H9 (cell line): Measurements from ENCODE around the gene PPARD. TPM values are rescaled to one million over a fixed set of nuclear protein-coding genes. Genes with fewer than 3 reads are reported as not detected.
A peak's percentile ranks its signal among the peaks of the same experiment; 100 is the strongest.

Source experiments
- DNase-seq: peaks from one replicate; pipeline ENCODE4 v3.0.0-alpha.2; 2017
- H2AFZ ChIP-seq: one replicate; pipeline ENCODE4 v1.6.1; 2013; ENCODE audit warnings: mild to moderate bottlenecking, low read length, control low read depth, moderate library complexity
- H2AK5ac ChIP-seq: 2 replicates; pipeline ENCODE4 v1.6.1; 2013; ENCODE audit warnings: low read length, control low read depth, mixed read lengths; ENCODE audit not compliant: insufficient read length
- H2BK120ac ChIP-seq: one replicate; pipeline ENCODE4 v1.6.1; 2013; ENCODE audit warnings: low read depth, mild to moderate bottlenecking, low read length, control low read depth, inconsistent platforms; ENCODE audit not compliant: poor library complexity, severe bottlenecking
- H2BK12ac ChIP-seq: 2 replicates; pipeline ENCODE4 v1.6.1; 2013; ENCODE audit warnings: low read length, control low read depth, mixed read lengths, low read depth; ENCODE audit not compliant: insufficient read length
- H2BK15ac ChIP-seq: 2 replicates; pipeline ENCODE4 v1.6.1; 2013; ENCODE audit warnings: low read depth, low read length, control low read depth
- H2BK20ac ChIP-seq: one replicate; pipeline ENCODE4 v1.6.1; 2013; ENCODE audit warnings: low read depth, mild to moderate bottlenecking, low read length, control low read depth, inconsistent platforms; ENCODE audit not compliant: poor library complexity, severe bottlenecking
- H2BK5ac ChIP-seq: 2 replicates; pipeline ENCODE4 v1.6.1; 2013; ENCODE audit warnings: low read length, control low read depth, mixed read lengths; ENCODE audit not compliant: insufficient read length
- H3K14ac ChIP-seq: 2 replicates; pipeline ENCODE4 v1.6.1; 2013; ENCODE audit warnings: low read length, control low read depth; ENCODE audit not compliant: insufficient read depth
- H3K18ac ChIP-seq: 2 replicates; pipeline ENCODE4 v1.6.1; 2013; ENCODE audit warnings: low read depth, mild to moderate bottlenecking, mixed read lengths, low read length, control low read depth; ENCODE audit not compliant: insufficient read length
- H3K23ac ChIP-seq: 2 replicates; pipeline ENCODE4 v1.6.1; 2013; ENCODE audit warnings: low read length, control low read depth, mixed read lengths, low read depth; ENCODE audit not compliant: insufficient read length
- H3K23me2 ChIP-seq: 2 replicates; pipeline ENCODE4 v1.6.1; 2013; ENCODE audit warnings: low read depth, mild to moderate bottlenecking, mixed read lengths, low read length, control low read depth; ENCODE audit not compliant: insufficient read length, poor library complexity, severe bottlenecking
- H3K27ac ChIP-seq: 2 replicates; pipeline ENCODE4 v1.5.1; 2013; ENCODE audit warnings: low read length, control low read depth, mixed read lengths, low read depth; ENCODE audit not compliant: insufficient read length
- H3K27me3 ChIP-seq: 2 replicates; pipeline ENCODE4 v1.6.1; 2013; ENCODE audit warnings: low read length, control low read depth, inconsistent platforms; ENCODE audit not compliant: insufficient read depth
- H3K4ac ChIP-seq: 2 replicates; pipeline ENCODE4 v1.6.1; 2013; ENCODE audit warnings: low read depth, mild to moderate bottlenecking, control low read depth, inconsistent platforms, low read length, moderate library complexity
- H3K4me1 ChIP-seq: 2 replicates; pipeline ENCODE4 v1.6.1; 2013; ENCODE audit warnings: low read length, control low read depth, inconsistent platforms; ENCODE audit not compliant: insufficient read depth
- H3K4me2 ChIP-seq: 2 replicates; pipeline ENCODE4 v1.6.1; 2013; ENCODE audit warnings: low read length, control low read depth, mixed read lengths; ENCODE audit not compliant: insufficient read length, insufficient read depth
- H3K56ac ChIP-seq: 2 replicates; pipeline ENCODE4 v1.6.1; 2013; ENCODE audit warnings: low read depth, mild to moderate bottlenecking, mixed read lengths, low read length, control low read depth; ENCODE audit not compliant: insufficient read length
- H3K79me1 ChIP-seq: 2 replicates; pipeline ENCODE4 v1.6.1; 2013; ENCODE audit warnings: low read depth, mild to moderate bottlenecking, moderate library complexity, low read length, control low read depth, inconsistent platforms; ENCODE audit not compliant: insufficient read depth, poor library complexity, severe bottlenecking
- H3K79me2 ChIP-seq: 2 replicates; pipeline ENCODE4 v1.6.1; 2013; ENCODE audit warnings: low read length, control low read depth, inconsistent platforms; ENCODE audit not compliant: insufficient read depth
- H3K9ac ChIP-seq: 2 replicates; pipeline ENCODE4 v1.6.1; 2013; ENCODE audit warnings: low read length, control low read depth, mixed read lengths; ENCODE audit not compliant: insufficient read length; ENCODE audit errors: extremely low read depth
- H3K9me3 ChIP-seq: one replicate; pipeline ENCODE4 v1.6.1; 2013; ENCODE audit warnings: low read depth, low read length, inconsistent platforms; ENCODE audit not compliant: control insufficient read depth
- H3T11ph ChIP-seq: one replicate; pipeline ENCODE4 v1.6.1; 2013; ENCODE audit warnings: mild to moderate bottlenecking, low read length, control low read depth, inconsistent platforms
- H4K20me1 ChIP-seq: one replicate; pipeline ENCODE4 v1.6.1; 2013; ENCODE audit not compliant: control insufficient read depth, insufficient read length, insufficient read depth
- H4K5ac ChIP-seq: 2 replicates; pipeline ENCODE4 v1.6.1; 2013; ENCODE audit warnings: low read depth, mild to moderate bottlenecking, mixed read lengths, low read length, control low read depth; ENCODE audit not compliant: insufficient read length
- H4K8ac ChIP-seq: replicated peaks from 2 replicates; pipeline ENCODE4 v1.6.1; 2013; ENCODE audit warnings: low read length, control low read depth, mixed read lengths, low read depth; ENCODE audit not compliant: insufficient read length
- H4K91ac ChIP-seq: 2 replicates; pipeline ENCODE4 v1.6.1; 2013; ENCODE audit warnings: low read depth, mild to moderate bottlenecking, moderate library complexity, mixed read lengths, low read length, control low read depth; ENCODE audit not compliant: insufficient read length
- H3K27ac Mint-ChIP-seq, 3 experiments: 2 replicates in 2 of 3; 3 replicates in 1 of 3; pipeline ENCODE4 v1.8.0; 2020 to 2021; ENCODE audit warnings: mixed read lengths in 3 of 3, mild to moderate bottlenecking in 1 of 3, moderate library complexity in 1 of 3
- H3K27me3 Mint-ChIP-seq: 2 replicates; pipeline ENCODE4 v1.8.0; 2021; ENCODE audit warnings: low read depth, mild to moderate bottlenecking, moderate library complexity, mixed read lengths
- H3K36me3 Mint-ChIP-seq, 3 experiments: 2 replicates in 2 of 3; 3 replicates in 1 of 3; pipeline ENCODE4 v1.8.0; 2020 to 2021; ENCODE audit warnings: low read depth in 3 of 3, mixed read lengths in 3 of 3; ENCODE audit not compliant: insufficient read depth in 1 of 3
- H3K4me1 Mint-ChIP-seq, 2 experiments: 2 replicates each; pipeline ENCODE4 v1.8.0; 2020; ENCODE audit warnings: mixed read lengths in 2 of 2
- H3K4me3 Mint-ChIP-seq, 2 experiments: 2 replicates in 1 of 2; 3 replicates in 1 of 2; pipeline ENCODE4 v1.8.0; 2020 to 2021; ENCODE audit warnings: mild to moderate bottlenecking in 2 of 2, mixed read lengths in 2 of 2, moderate library complexity in 1 of 2
- H3K9me3 Mint-ChIP-seq, 2 experiments: 2 replicates in 1 of 2; 3 replicates in 1 of 2; pipeline ENCODE4 v1.8.0; 2020; ENCODE audit warnings: mild to moderate bottlenecking in 2 of 2, mixed read lengths in 2 of 2, moderate library complexity in 1 of 2
- WGBS: extraction: QIAGEN DNeasy Blood & Tissue Kit; methylation state at CpG from one replicate; pipeline ENCODE4 v1.1.7; 2013; ENCODE audit warnings: missing lambda C conversion rate, low lambda C conversion rate, mixed read lengths; ENCODE audit not compliant: insufficient read length; ENCODE audit errors: extremely low coverage; 5-methylcytosine and 5-hydroxymethylcytosine counted together
- total RNA-seq: library from RNA; stranded (reverse); gene quantifications from 2 replicates; pipeline ENCODE4 v1.2.1, GENCODE V29; 2021
- TF ChIP-seq, protein P1 (sequence below): fragments of 200-600 bp; sonication (generic); conservative IDR thresholded peaks from 3 replicates; pipeline ENCODE4 v1.8.0; 2021; ENCODE audit warnings: antibody characterized with exemption, mild to moderate bottlenecking

The PPARD gene
- total RNA-seq, 1 experiment from 2014 or later: 11.7 TPM

DNA sequence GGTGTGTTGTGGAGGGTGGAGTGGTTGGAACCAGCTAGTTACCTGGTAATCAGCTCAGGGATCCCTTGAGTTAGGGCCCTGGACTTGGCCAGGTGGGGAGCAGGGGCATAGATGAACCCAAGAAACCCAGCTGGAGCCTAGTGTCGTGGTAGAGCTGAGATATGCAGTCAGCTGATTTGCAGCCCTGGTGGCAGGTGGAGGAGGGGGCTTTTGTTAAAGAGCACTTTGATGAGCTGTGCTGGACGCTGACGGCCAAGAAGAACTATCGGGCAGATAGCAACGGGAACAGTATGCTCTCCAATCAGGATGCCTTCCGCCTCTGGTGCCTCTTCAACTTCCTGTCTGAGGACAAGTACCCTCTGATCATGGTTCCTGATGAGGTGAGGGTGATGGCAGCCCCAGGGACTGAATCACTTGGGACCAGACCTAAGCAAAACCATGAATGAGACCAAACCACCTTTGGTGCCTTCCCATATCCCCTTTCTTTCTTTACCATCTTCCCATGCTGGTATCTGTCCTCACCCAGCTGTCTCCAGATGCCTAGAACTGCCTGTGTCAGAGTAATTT is 32.0 kb upstream of the PPARD start:
- no peak overlapping the region for H2AFZ ChIP-seq
- Mint-ChIP-seq H3K36me3 (no peaks in the 10 kb centered on the region), H3K27me3 (peaks cover 2% of the 10 kb centered on the region), H3K4me1 (peaks cover 6 to 7% of the 10 kb centered on the region in 2 experiments; a peak in 2 of 4 replicates), H3K27ac (no peak overlapping the region; a peak in 1 of 7 replicates), H3K9me3 (no peaks in the 10 kb centered on the region), H3K4me3 (no peak overlapping the region)
- H3K23ac ChIP-seq: no peak overlapping the region
- H3K56ac ChIP-seq: no peak overlapping the region
- no peak overlapping the region for H3K18ac ChIP-seq
- H4K91ac ChIP-seq: no peak overlapping the region
- no peaks in the 10 kb centered on the region for H3K79me2 ChIP-seq
- peak; percentile 8 for DNase-seq
- no peaks in the 10 kb centered on the region for H3K4me1 ChIP-seq
- H2BK12ac ChIP-seq: no peak overlapping the region
- H3K4me2 ChIP-seq: no peak overlapping the region
- H2BK5ac ChIP-seq: no peak overlapping the region
- no peaks in the 10 kb centered on the region for H3K27me3 ChIP-seq
- no peak overlapping the region for H3K4ac ChIP-seq
- no peaks in the 10 kb centered on the region for H3K79me1 ChIP-seq
- TF ChIP-seq, protein P1, sequence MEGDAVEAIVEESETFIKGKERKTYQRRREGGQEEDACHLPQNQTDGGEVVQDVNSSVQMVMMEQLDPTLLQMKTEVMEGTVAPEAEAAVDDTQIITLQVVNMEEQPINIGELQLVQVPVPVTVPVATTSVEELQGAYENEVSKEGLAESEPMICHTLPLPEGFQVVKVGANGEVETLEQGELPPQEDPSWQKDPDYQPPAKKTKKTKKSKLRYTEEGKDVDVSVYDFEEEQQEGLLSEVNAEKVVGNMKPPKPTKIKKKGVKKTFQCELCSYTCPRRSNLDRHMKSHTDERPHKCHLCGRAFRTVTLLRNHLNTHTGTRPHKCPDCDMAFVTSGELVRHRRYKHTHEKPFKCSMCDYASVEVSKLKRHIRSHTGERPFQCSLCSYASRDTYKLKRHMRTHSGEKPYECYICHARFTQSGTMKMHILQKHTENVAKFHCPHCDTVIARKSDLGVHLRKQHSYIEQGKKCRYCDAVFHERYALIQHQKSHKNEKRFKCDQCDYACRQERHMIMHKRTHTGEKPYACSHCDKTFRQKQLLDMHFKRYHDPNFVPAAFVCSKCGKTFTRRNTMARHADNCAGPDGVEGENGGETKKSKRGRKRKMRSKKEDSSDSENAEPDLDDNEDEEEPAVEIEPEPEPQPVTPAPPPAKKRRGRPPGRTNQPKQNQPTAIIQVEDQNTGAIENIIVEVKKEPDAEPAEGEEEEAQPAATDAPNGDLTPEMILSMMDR: no peak
- H4K8ac ChIP-seq: no peak overlapping the region
- H2BK20ac ChIP-seq: no peak overlapping the region
- H4K20me1 ChIP-seq: no peaks in the 10 kb centered on the region
- no peak overlapping the region for H3K27ac ChIP-seq
- H2BK120ac ChIP-seq: no peak overlapping the region
- H2BK15ac ChIP-seq: no peak overlapping the region
- H2AK5ac ChIP-seq: no peak overlapping the region
- no CpG with 5 or more reads among the region's 6 CpGs for WGBS
- no peaks in the 10 kb centered on the region for H3K23me2 ChIP-seq
- H3K14ac ChIP-seq: no peak overlapping the region
- H4K5ac ChIP-seq: no peak overlapping the region
- H3K9ac ChIP-seq: no peak overlapping the region
- H3K9me3 ChIP-seq: no peaks in the 10 kb centered on the region
- H3T11ph ChIP-seq: no peak overlapping the region
